ENCODE data around the gene LRRC17.
"Not testable (repeated sequence)": the region's sequence is repeated elsewhere in the genome, so short reads cannot be mapped to it uniquely, and the experiment has no call there.

Gene LRRC17

DNA sequence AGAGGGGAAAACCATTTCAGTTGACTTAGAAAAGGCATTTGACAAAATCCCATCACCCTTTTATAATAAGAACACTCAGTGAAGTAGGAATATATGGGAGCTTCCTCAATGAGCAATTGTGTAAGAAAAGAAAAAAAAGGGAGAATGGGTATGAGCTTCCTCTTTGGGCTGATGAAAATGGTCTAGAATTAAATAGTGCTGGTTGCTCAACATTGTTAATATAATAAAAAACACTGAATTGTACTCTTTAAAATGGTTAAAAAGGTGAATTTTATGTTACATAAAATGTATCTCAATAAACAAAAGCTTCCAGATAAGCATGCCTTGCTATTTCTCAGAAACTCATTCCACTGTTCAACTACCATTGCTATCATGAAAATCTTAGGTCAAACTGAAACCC lies 40.6 kb downstream of the LRRC17 start (continued):
- TF ChIP-seq, protein P1, sequence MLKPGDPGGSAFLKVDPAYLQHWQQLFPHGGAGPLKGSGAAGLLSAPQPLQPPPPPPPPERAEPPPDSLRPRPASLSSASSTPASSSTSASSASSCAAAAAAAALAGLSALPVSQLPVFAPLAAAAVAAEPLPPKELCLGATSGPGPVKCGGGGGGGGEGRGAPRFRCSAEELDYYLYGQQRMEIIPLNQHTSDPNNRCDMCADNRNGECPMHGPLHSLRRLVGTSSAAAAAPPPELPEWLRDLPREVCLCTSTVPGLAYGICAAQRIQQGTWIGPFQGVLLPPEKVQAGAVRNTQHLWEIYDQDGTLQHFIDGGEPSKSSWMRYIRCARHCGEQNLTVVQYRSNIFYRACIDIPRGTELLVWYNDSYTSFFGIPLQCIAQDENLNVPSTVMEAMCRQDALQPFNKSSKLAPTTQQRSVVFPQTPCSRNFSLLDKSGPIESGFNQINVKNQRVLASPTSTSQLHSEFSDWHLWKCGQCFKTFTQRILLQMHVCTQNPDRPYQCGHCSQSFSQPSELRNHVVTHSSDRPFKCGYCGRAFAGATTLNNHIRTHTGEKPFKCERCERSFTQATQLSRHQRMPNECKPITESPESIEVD (tag by site-specific recombination; IDR thresholded peaks at IDR 0.05) = no peak
- TF ChIP-seq ZNF223 (tag by site-specific recombination; IDR thresholded peaks at IDR 0.05) (no peak), ZNF132 (tag by site-specific recombination; IDR thresholded peaks at IDR 0.05; ENCODE audit: borderline replicate concordance) (no peak), SP7 (tag by site-specific recombination; IDR thresholded peaks at IDR 0.05) (no peak), ZNF37A (tag by site-specific recombination; IDR thresholded peaks at IDR 0.05) (no peak), KLF16 (tag by site-specific recombination; IDR thresholded peaks at IDR 0.05) (no peak)
- TF ChIP-seq, protein P2, sequence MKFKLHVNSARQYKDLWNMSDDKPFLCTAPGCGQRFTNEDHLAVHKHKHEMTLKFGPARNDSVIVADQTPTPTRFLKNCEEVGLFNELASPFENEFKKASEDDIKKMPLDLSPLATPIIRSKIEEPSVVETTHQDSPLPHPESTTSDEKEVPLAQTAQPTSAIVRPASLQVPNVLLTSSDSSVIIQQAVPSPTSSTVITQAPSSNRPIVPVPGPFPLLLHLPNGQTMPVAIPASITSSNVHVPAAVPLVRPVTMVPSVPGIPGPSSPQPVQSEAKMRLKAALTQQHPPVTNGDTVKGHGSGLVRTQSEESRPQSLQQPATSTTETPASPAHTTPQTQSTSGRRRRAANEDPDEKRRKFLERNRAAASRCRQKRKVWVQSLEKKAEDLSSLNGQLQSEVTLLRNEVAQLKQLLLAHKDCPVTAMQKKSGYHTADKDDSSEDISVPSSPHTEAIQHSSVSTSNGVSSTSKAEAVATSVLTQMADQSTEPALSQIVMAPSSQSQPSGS (tag by site-specific recombination; IDR thresholded peaks at IDR 0.05; ENCODE audit: low read depth) = no peak

DNA sequence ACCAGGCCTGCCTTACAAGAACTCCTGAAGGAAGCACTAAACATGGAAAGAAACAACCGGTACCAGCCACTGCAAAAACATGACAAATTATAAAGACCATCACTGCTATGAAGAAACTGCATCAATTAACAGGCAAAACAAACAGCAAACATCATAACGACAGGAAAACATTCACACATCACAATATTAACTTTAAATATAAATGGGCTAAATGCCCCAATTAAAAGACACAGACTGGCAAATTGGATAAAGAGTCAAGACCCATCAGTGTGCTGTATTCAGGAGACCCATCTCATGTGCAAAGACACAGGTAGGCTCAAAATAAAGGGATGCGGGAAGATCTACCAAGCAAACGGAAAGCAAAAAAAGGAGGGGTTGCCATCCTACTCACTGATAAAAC lies 41.6 kb downstream of the LRRC17 start:
- CTCF ChIA-PET; POLR2A ChIA-PET; H3K4me1 ChIP-seq (ENCODE audit: control insufficient read depth, insufficient read depth, low read length): not testable (repeated sequence)

DNA sequence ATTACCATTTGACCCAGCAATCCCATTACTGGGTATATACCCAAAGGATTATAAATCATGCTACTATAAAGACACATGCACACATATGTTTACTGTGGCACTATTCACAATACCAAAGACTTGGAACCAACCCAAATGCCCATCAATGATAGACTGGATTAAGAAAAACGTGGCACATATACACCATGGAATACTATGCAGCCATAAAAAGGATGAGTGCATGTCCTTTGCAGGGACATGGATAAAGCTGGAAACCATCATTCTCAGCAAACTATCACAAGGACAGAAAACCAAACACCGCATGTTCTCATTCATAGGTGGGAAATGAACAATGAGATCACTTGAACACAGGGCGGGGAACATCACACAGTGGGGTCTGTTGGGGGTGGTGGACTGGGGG lies 45.2 kb downstream of the LRRC17 start:
- POLR2A ChIA-PET; H3K36me3 ChIP-seq (ENCODE audit: control insufficient read depth in 2 of 2, insufficient read depth in 1 of 2, low read length in 2 of 2); H3K27ac ChIP-seq (ENCODE audit: extremely low read depth, low read depth, low read length); CTCF ChIA-PET; H3K4me3 ChIP-seq (ENCODE audit: low read depth, low read length); H3K4me1 ChIP-seq (ENCODE audit: control insufficient read depth, insufficient read depth, low read length); H3K9me3 ChIP-seq (ENCODE audit: control insufficient read depth, insufficient read depth, low read depth, low read length): not testable (repeated sequence)
- peak; percentile 54; the same call in 1 of the 2 replicates for TF ChIP-seq ZNF146 (tag by site-specific recombination; IDR thresholded peaks at IDR 0.05)

More for the DNA sequence above, 41.6 kb downstream of the LRRC17 start:
- not testable (repeated sequence) for H3K27ac ChIP-seq (ENCODE audit: extremely low read depth, low read depth, low read length); H3K4me3 ChIP-seq (ENCODE audit: low read depth, low read length); H3K36me3 ChIP-seq (ENCODE audit: control insufficient read depth in 2 of 2, insufficient read depth in 1 of 2, low read length in 2 of 2); H3K9me3 ChIP-seq (ENCODE audit: control insufficient read depth, insufficient read depth, low read depth, low read length)

DNA sequence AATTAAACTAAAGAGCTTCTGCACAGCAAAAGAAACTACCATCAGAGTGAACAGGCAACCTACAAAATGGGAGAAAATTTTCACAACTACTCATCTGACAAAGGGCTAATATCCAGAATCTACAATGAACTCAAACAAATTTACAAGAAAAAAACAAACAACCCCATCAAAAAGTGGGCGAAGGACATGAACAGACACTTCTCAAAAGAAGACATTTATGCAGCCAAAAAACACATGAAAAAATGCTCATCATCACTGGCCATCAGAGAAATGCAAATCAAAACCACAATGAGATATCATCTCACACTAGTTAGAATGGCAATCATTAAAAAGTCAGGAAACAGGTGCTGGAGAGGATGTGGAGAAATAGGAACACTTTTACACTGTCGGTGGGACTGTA lies 49.2 kb downstream of the LRRC17 start:
- H3K4me1 ChIP-seq (ENCODE audit: control insufficient read depth, insufficient read depth, low read length); H3K9me3 ChIP-seq (ENCODE audit: control insufficient read depth, insufficient read depth, low read depth, low read length); POLR2A ChIA-PET; H3K27ac ChIP-seq (ENCODE audit: extremely low read depth, low read depth, low read length); CTCF ChIA-PET; H3K36me3 ChIP-seq (ENCODE audit: control insufficient read depth in 2 of 2, insufficient read depth in 1 of 2, low read length in 2 of 2); H3K4me3 ChIP-seq (ENCODE audit: low read depth, low read length): not testable (repeated sequence)

DNA sequence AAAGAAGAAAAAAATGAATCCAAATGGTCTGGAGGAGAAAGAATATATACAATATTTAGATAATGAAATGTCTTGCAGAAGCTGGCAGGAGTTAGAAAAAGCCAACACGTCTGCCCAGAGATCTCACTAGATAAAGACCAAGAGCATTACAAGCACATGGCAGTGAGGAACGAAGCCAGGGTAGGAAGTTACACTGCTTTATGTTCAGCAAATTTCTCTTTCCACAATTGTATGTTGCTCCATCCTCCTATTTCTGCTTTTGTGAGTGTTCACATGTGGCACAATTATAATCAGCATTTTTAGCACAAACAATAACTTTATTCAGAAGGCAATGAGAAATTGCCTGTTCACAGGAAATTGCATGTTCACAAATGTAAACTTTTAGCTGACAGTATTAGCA lies 53.7 kb downstream of the LRRC17 start:
- POLR2A ChIA-PET = no interaction called here
- H3K9me3 ChIP-seq (ENCODE audit: control insufficient read depth, insufficient read depth, low read depth, low read length) = no peaks in the 10 kb centered on the region
- no peak overlapping the region for H3K27ac ChIP-seq (ENCODE audit: extremely low read depth, low read depth, low read length)
- TF ChIP-seq KLF1 (tag by site-specific recombination; IDR thresholded peaks at IDR 0.05) (no peak), ZNF585B (tag by site-specific recombination; IDR thresholded peaks at IDR 0.05) (no peak), HOXC10 (CRISPR knock-in tag; IDR thresholded peaks at IDR 0.05) (no peak), ZNF623 (tag by site-specific recombination; IDR thresholded peaks at IDR 0.05) (no peak), ZFP37 (tag by site-specific recombination; IDR thresholded peaks at IDR 0.05) (no peak)
- TF ChIP-seq, protein P3, sequence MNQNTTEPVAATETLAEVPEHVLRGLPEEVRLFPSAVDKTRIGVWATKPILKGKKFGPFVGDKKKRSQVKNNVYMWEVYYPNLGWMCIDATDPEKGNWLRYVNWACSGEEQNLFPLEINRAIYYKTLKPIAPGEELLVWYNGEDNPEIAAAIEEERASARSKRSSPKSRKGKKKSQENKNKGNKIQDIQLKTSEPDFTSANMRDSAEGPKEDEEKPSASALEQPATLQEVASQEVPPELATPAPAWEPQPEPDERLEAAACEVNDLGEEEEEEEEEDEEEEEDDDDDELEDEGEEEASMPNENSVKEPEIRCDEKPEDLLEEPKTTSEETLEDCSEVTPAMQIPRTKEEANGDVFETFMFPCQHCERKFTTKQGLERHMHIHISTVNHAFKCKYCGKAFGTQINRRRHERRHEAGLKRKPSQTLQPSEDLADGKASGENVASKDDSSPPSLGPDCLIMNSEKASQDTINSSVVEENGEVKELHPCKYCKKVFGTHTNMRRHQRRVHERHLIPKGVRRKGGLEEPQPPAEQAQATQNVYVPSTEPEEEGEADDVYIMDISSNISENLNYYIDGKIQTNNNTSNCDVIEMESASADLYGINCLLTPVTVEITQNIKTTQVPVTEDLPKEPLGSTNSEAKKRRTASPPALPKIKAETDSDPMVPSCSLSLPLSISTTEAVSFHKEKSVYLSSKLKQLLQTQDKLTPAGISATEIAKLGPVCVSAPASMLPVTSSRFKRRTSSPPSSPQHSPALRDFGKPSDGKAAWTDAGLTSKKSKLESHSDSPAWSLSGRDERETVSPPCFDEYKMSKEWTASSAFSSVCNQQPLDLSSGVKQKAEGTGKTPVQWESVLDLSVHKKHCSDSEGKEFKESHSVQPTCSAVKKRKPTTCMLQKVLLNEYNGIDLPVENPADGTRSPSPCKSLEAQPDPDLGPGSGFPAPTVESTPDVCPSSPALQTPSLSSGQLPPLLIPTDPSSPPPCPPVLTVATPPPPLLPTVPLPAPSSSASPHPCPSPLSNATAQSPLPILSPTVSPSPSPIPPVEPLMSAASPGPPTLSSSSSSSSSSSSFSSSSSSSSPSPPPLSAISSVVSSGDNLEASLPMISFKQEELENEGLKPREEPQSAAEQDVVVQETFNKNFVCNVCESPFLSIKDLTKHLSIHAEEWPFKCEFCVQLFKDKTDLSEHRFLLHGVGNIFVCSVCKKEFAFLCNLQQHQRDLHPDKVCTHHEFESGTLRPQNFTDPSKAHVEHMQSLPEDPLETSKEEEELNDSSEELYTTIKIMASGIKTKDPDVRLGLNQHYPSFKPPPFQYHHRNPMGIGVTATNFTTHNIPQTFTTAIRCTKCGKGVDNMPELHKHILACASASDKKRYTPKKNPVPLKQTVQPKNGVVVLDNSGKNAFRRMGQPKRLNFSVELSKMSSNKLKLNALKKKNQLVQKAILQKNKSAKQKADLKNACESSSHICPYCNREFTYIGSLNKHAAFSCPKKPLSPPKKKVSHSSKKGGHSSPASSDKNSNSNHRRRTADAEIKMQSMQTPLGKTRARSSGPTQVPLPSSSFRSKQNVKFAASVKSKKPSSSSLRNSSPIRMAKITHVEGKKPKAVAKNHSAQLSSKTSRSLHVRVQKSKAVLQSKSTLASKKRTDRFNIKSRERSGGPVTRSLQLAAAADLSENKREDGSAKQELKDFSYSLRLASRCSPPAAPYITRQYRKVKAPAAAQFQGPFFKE (tag by site-specific recombination; IDR thresholded peaks at IDR 0.05; ENCODE audit: borderline replicate concordance) = no peak
- H3K36me3 ChIP-seq (ENCODE audit: control insufficient read depth in 2 of 2, insufficient read depth in 1 of 2, low read length in 2 of 2) = no peaks in the 10 kb centered on the region
- CTCF ChIA-PET = interaction anchor here (0.7 to 1.1 kb wide), 2 partner anchors 96 to 186 kb away, joined by 3 to 5 read pairs; no protein-coding TSS in a partner anchor
- no peak overlapping the region for H3K4me3 ChIP-seq (ENCODE audit: low read depth, low read length)
- H3K4me1 ChIP-seq (ENCODE audit: control insufficient read depth, insufficient read depth, low read length) = no peaks in the 10 kb centered on the region

All from HEK293 (cell line).